Stimulated activated CD4-positive, alpha-beta T cell treated with anti-CD3 and anti-CD28 coated beads, TNF-alpha, amount 100 ng/mL, for 1 hour (primary cell): Measurements from ENCODE around the gene MAP4K4.

Experiments
- DNase-seq, 3 donors: peaks; one replicate each; pipeline ENCODE4 v3.0.0-alpha.2; 2020; ENCODE audit warnings: low read depth in 3 of 3, low spot score in 1 of 3

The MAP4K4 gene

GRCh38 chr2:101832114-101832513 is 134.6 kb downstream of the MAP4K4 start:
- DNase-seq = no peak

GRCh38 chr2:101833890-101834523 is 136.5 kb downstream of the MAP4K4 start:
- no peak for DNase-seq

- DNase-seq = no peak
Measured at GRCh38 chr2:101837354-101837753, 139.8 kb downstream of the MAP4K4 start.

- no peak for DNase-seq
Measured at GRCh38 chr2:101841679-101842327, 144.3 kb downstream of the MAP4K4 start.

- no peak for DNase-seq
Measured at GRCh38 chr2:101842471-101842870, 145.0 kb downstream of the MAP4K4 start.

GRCh38 chr2:101843048-101843447 is 145.5 kb downstream of the MAP4K4 start:
- no peak for DNase-seq

- no peak for DNase-seq
Measured at GRCh38 chr2:101843471-101843870, 146.0 kb downstream of the MAP4K4 start.

- DNase-seq = no peak
Measured at GRCh38 chr2:101844055-101844635, 146.6 kb downstream of the MAP4K4 start.

GRCh38 chr2:101846973-101847372 is 149.5 kb downstream of the MAP4K4 start:
- no peak for DNase-seq

GRCh38 chr2:101847661-101848339 is 150.3 kb downstream of the MAP4K4 start:
- no peak for DNase-seq

GRCh38 chr2:101848769-101849410 is 151.4 kb downstream of the MAP4K4 start:
- DNase-seq = no peak

GRCh38 chr2:101850450-101850849 is 152.9 kb downstream of the MAP4K4 start:
- DNase-seq = no peak

- no peak for DNase-seq
Measured at GRCh38 chr2:101850991-101851390, 153.5 kb downstream of the MAP4K4 start.

GRCh38 chr2:101852824-101853223 is 155.3 kb downstream of the MAP4K4 start:
- DNase-seq = no peak

GRCh38 chr2:101854877-101855276 is 157.4 kb downstream of the MAP4K4 start:
- no peak for DNase-seq

GRCh38 chr2:101855776-101856175 is 158.3 kb downstream of the MAP4K4 start:
- no peak for DNase-seq

- no peak for DNase-seq
Measured at GRCh38 chr2:101858246-101858645, 160.7 kb downstream of the MAP4K4 start.

GRCh38 chr2:101858910-101859309 is 161.4 kb downstream of the MAP4K4 start:
- no peak for DNase-seq

GRCh38 chr2:101859604-101860003 is 162.1 kb downstream of the MAP4K4 start:
- no peak for DNase-seq

- no peak for DNase-seq
Measured at GRCh38 chr2:101860157-101860556, 162.7 kb downstream of the MAP4K4 start.

GRCh38 chr2:101860782-101861181 is 163.3 kb downstream of the MAP4K4 start:
- no peak for DNase-seq

- DNase-seq = no peak
Measured at GRCh38 chr2:101861382-101861781, 163.9 kb downstream of the MAP4K4 start.
